ENCODE measurements around the gene TAF11L10. TPM values are rescaled to one million over a fixed set of nuclear protein-coding genes. Genes with fewer than 3 reads are reported as not detected.

The TAF11L10 gene
- total and polyA plus RNA-seq, 7 donors = not detected

Small RNA genes lying within 50 kb of the gene (small RNA-seq; reads per million reads assigned to genes)
- 0 reads per million in 3 donors for gene AC233724.1
- gene AC233724.3 = 0 reads per million in 3 donors
- gene AC233724.4 = 0 reads per million in 3 donors
- 0 reads per million in 3 donors for gene AC233724.6
- 0 reads per million in 3 donors for gene AC233724.7

Other genes with a start within 250 kb of the TAF11L10 start
- gene TAF11L2, start 99.6 kb downstream of the TAF11L10 start, total RNA-seq = not detected
- gene TAF11L2, start 99.6 kb downstream of the TAF11L10 start, polyA plus RNA-seq = not detected
- not detected for gene TAF11L3, start 79.5 kb downstream of the TAF11L10 start, total RNA-seq
- not detected for gene TAF11L3, start 79.5 kb downstream of the TAF11L10 start, polyA plus RNA-seq
- not detected for gene TAF11L4, start 76.0 kb downstream of the TAF11L10 start, total RNA-seq
- not detected for gene TAF11L4, start 76.0 kb downstream of the TAF11L10 start, polyA plus RNA-seq
- gene TAF11L5, start 72.6 kb downstream of the TAF11L10 start, total RNA-seq = not detected
- gene TAF11L5, start 72.6 kb downstream of the TAF11L10 start, polyA plus RNA-seq = not detected
- gene TAF11L6, start 69.2 kb downstream of the TAF11L10 start, total RNA-seq = not detected
- gene TAF11L6, start 69.2 kb downstream of the TAF11L10 start, polyA plus RNA-seq = not detected
- not detected for gene TAF11L7, start 12.1 kb downstream of the TAF11L10 start, total RNA-seq
- gene TAF11L7, start 12.1 kb downstream of the TAF11L10 start, polyA plus RNA-seq = not detected
- gene TAF11L8, start 6.9 kb downstream of the TAF11L10 start, total RNA-seq = not detected
- not detected for gene TAF11L8, start 6.9 kb downstream of the TAF11L10 start, polyA plus RNA-seq
- not detected for gene TAF11L9, start 3.4 kb downstream of the TAF11L10 start, total RNA-seq
- gene TAF11L9, start 3.4 kb downstream of the TAF11L10 start, polyA plus RNA-seq = not detected
- not detected for gene TAF11L11, start 6.4 kb upstream of the TAF11L10 start, total RNA-seq
- not detected for gene TAF11L11, start 6.4 kb upstream of the TAF11L10 start, polyA plus RNA-seq
- gene TAF11L12, start 12.6 kb upstream of the TAF11L10 start, total RNA-seq = not detected
- not detected for gene TAF11L12, start 12.6 kb upstream of the TAF11L10 start, polyA plus RNA-seq
- gene TAF11L13, start 34.3 kb upstream of the TAF11L10 start, total RNA-seq = not detected
- not detected for gene TAF11L13, start 34.3 kb upstream of the TAF11L10 start, polyA plus RNA-seq
- gene TAF11L14, start 36.6 kb upstream of the TAF11L10 start, total RNA-seq = not detected
- not detected for gene TAF11L14, start 36.6 kb upstream of the TAF11L10 start, polyA plus RNA-seq